SU-DHL-6 (cell line): Measurements from ENCODE around the gene USP28.

Experiments used
- H2AFZ ChIP-seq: fragments of 200-600 bp; sonication (generic); 2 replicates; pipeline ENCODE4 v1.6.1; 2014; ENCODE audit warnings: low read depth, mild to moderate bottlenecking, moderate library complexity, mixed read lengths, antibody characterized with exemption, low read length; ENCODE audit not compliant: severe bottlenecking
- H3F3A ChIP-seq: fragments of 200-600 bp; shearing (Covaris generic); 2 replicates; pipeline ENCODE4 v1.6.0; 2016; ENCODE audit warnings: antibody characterized with exemption, mild to moderate bottlenecking; ENCODE audit not compliant: insufficient read depth
- H3K27ac ChIP-seq: fragments of 200-600 bp; sonication (generic); 2 replicates; pipeline ENCODE4 v1.5.1; 2016; ENCODE audit warnings: low read depth, mild to moderate bottlenecking, low read length, moderate library complexity, mixed read lengths
- H3K27me3 ChIP-seq: fragments of 200-600 bp; sonication (generic), shearing (Covaris generic); 2 replicates; pipeline ENCODE4 v1.6.0; 2014; ENCODE audit warnings: mild to moderate bottlenecking, low read length
- H3K36me3 ChIP-seq: fragments of 200-600 bp; sonication (generic); 2 replicates; pipeline ENCODE4 v1.6.1; 2014; ENCODE audit warnings: mild to moderate bottlenecking, low read length, mixed read lengths
- H3K4me2 ChIP-seq: fragments of 300-600, 200-600 bp; shearing (Covaris generic), sonication (generic); 2 replicates; pipeline ENCODE4 v1.6.0; 2014; ENCODE audit warnings: low read length, low read depth, mild to moderate bottlenecking; ENCODE audit not compliant: poor library complexity, severe bottlenecking
- H3K4me3 ChIP-seq: fragments of 200-600 bp; sonication (generic); 2 replicates; pipeline ENCODE4 v1.5.1; 2014; ENCODE audit warnings: antibody characterized with exemption, low read length, mild to moderate bottlenecking, mixed read lengths; ENCODE audit not compliant: insufficient read depth, poor library complexity, severe bottlenecking
- H3K79me2 ChIP-seq: fragments of 200-600 bp; sonication (generic); 2 replicates; pipeline ENCODE4 v1.6.1; 2014; ENCODE audit warnings: mild to moderate bottlenecking, low read length, moderate library complexity; ENCODE audit not compliant: insufficient read depth
- H3K9ac ChIP-seq: fragments of 200-600 bp; sonication (generic); 2 replicates; pipeline ENCODE4 v1.7.0; 2014; ENCODE audit warnings: mild to moderate bottlenecking, low read length
- H3K9me2 ChIP-seq: fragments of 200-600 bp; sonication (generic); replicated peaks from 2 replicates; pipeline ENCODE4 v1.6.1; 2014; ENCODE audit warnings: low read length; ENCODE audit not compliant: insufficient read depth
- H3K9me3 ChIP-seq: fragments of 200-600 bp; sonication (generic); 2 replicates; pipeline ENCODE4 v1.6.1; 2014; ENCODE audit warnings: low read length, mixed read lengths; ENCODE audit not compliant: insufficient read depth
- H4K20me1 ChIP-seq: fragments of 200-600 bp; sonication (generic); 2 replicates; pipeline ENCODE4 v1.6.1; 2014; ENCODE audit warnings: low read depth, mild to moderate bottlenecking, antibody characterized with exemption, low read length, moderate library complexity, mixed read lengths
- CTCF ChIP-seq: fragments of 200-600 bp; sonication (generic); IDR thresholded peaks from one replicate; pipeline ENCODE4 v1.5.1; 2017; ENCODE audit warnings: antibody characterized with exemption, mild to moderate bottlenecking, low read length, moderate library complexity; ENCODE audit not compliant: insufficient read depth, poor library complexity, severe bottlenecking
- EZH2phosphoT487 ChIP-seq: fragments of 200-600 bp; sonication (generic), shearing (Covaris generic); conservative IDR thresholded peaks from 2 replicates; pipeline ENCODE4 v1.6.1; 2018; ENCODE audit warnings: mild to moderate bottlenecking, antibody characterized with exemption, low read length, moderate library complexity, mixed read lengths

The USP28 gene

GRCh38 chr11:113877670-113878055 lies 2.3 kb upstream of the USP28 start:
- Histone ChIP-seq H3F3A (0 out of 2 replicates have a peak, but pooled peaks cover 4% of the 10 kb centered on the region), H3K27ac (no peak overlapping the region), H3K4me3 (no peak overlapping the region)

GRCh38 chr11:113876798-113877669 lies 1.7 kb upstream of the USP28 start:
- H3K9me2 ChIP-seq = no peaks in the 10 kb centered on the region
- no peak for TF ChIP-seq CTCF
- TF ChIP-seq EZH2phosphoT487 = no peak
- H3K79me2 ChIP-seq = no peaks in the 10 kb centered on the region; the same call in 1 of the 2 replicates
- H4K20me1 ChIP-seq = no peaks in the 10 kb centered on the region
- H3K9ac ChIP-seq = no peak overlapping the region
- H2AFZ ChIP-seq = no peak overlapping the region
- H3K27ac ChIP-seq = no peak overlapping the region
- no peak overlapping the region for H3K4me3 ChIP-seq
- no peaks in the 10 kb centered on the region for H3K36me3 ChIP-seq
- H3K4me2 ChIP-seq = peak overlapping the region; percentile 79
- no peaks in the 10 kb centered on the region for H3K9me3 ChIP-seq
- H3F3A ChIP-seq = 0 out of 2 replicates have a peak, but pooled peaks cover 4% of the 10 kb centered on the region
- no peaks in the 10 kb centered on the region for H3K27me3 ChIP-seq

More at GRCh38 chr11:113877670-113878055, 2.3 kb upstream of the USP28 start:
- no peaks in the 10 kb centered on the region for H3K9me2 ChIP-seq
- no peak overlapping the region for H3K4me2 ChIP-seq
- no peaks in the 10 kb centered on the region for H4K20me1 ChIP-seq
- no peaks in the 10 kb centered on the region for H3K27me3 ChIP-seq
- H3K9ac ChIP-seq = no peak overlapping the region
- H3K9me3 ChIP-seq = no peaks in the 10 kb centered on the region
- no peaks in the 10 kb centered on the region; the same call in 1 of the 2 replicates for H3K79me2 ChIP-seq
- H2AFZ ChIP-seq = no peak overlapping the region
- no peaks in the 10 kb centered on the region for H3K36me3 ChIP-seq
- TF ChIP-seq EZH2phosphoT487 (no peak), CTCF (no peak)

GRCh38 chr11:113876074-113876797 lies 864 bp upstream of the USP28 start:
- no peak for TF ChIP-seq EZH2phosphoT487
- no peak for TF ChIP-seq CTCF
- Histone ChIP-seq H3K27ac (peak overlapping the region; percentile 55), H3F3A (0 out of 2 replicates have a peak, but pooled peaks cover 4% of the 10 kb centered on the region), H3K9me2 (no peaks in the 10 kb centered on the region), H3K36me3 (no peaks in the 10 kb centered on the region), H3K27me3 (no peaks in the 10 kb centered on the region), H3K79me2 (no peaks in the 10 kb centered on the region; the same call in 1 of the 2 replicates), H3K9me3 (no peaks in the 10 kb centered on the region), H3K4me3 (peak overlapping the region; percentile 76), H3K4me2 (peak overlapping the region; percentile 79), H3K9ac (peak overlapping the region; percentile 72), H2AFZ (peak overlapping the region; percentile 87), H4K20me1 (no peaks in the 10 kb centered on the region)
